HepG2 (cell line): ENCODE data around the gene LRTM2. TPM values are rescaled to one million over a fixed set of nuclear protein-coding genes. Genes with fewer than 3 reads are reported as not detected.

Experiments
- ATAC-seq: fragments of 200-7000 bp; cut with Tn5 transposase; 3 replicates; pipeline ENCODE4 v1.9.1; 2020; ENCODE audit warnings: mild to moderate bottlenecking, moderate library complexity
- BruUV-seq: library from RNA; stranded (reverse); fragments of 400-500 nt; replicated peaks from 2 replicates; lab custom pipeline; 2021; lab: Mats Ljungman, UMichigan
- CTCF ChIA-PET: fragments of 300-600 bp; formaldehyde crosslinking; extraction: SDS; loops from one replicate; lab custom pipeline; 2021; ENCODE audit warnings: low total read pairs, inconsistent platforms, low intra/inter-chr PET ratio; lab: Yijun Ruan, JAX
- POLR2A ChIA-PET: fragments of 350-600 bp; sonication (Branson Sonifier 250); formaldehyde crosslinking; loops from one replicate; lab custom pipeline; 2020; ENCODE audit warnings: antibody characterized with exemption, inconsistent platforms; lab: Yijun Ruan, JAX
- DNase-seq: peaks from one replicate; pipeline ENCODE4 v3.0.0-alpha.2; 2015; ENCODE audit warnings: low spot score
- FAIRE-seq: peaks from 3 replicates; lab custom pipeline; 2011; peaks lifted over from hg19 to GRCh38; lab: Jason Lieb, UNC
- H2AFZ ChIP-seq: one replicate; pipeline ENCODE4 v1.6.1; 2011; ENCODE audit warnings: low read length, inconsistent platforms
- H3K27ac ChIP-seq: fragments of 300-600 bp; 3 replicates; pipeline ENCODE4 v1.8.0; 2011; ENCODE audit warnings: mixed run types, mild to moderate bottlenecking, mixed read lengths, low read length, inconsistent platforms; ENCODE audit not compliant: insufficient read depth; ENCODE audit errors: extremely low read length
- H3K27me3 ChIP-seq, 2 experiments: fragments of 200-600 bp in 1 of 2; 2 replicates in 1 of 2; 3 replicates in 1 of 2; pipeline versions ENCODE4 v1.6.0 to v1.8.0; 2011; ENCODE audit warnings: low read length in 2 of 2, mild to moderate bottlenecking in 2 of 2, moderate library complexity in 2 of 2, inconsistent platforms in 1 of 2; ENCODE audit not compliant: insufficient read depth in 2 of 2, control insufficient read depth in 1 of 2
- H3K36me3 ChIP-seq, 2 experiments: fragments of 200-600 bp in 1 of 2; replicated peaks in 1 of 2; 2 replicates in 1 of 2; 3 replicates in 1 of 2; pipeline versions ENCODE4 v1.5.1 to v1.8.0; 2011; ENCODE audit warnings: low read length in 2 of 2, inconsistent platforms in 1 of 2; ENCODE audit not compliant: insufficient read depth in 2 of 2, control insufficient read depth in 1 of 2
- H3K4me1 ChIP-seq: 2 replicates; pipeline ENCODE4 v1.5.1; 2012; ENCODE audit warnings: low read length, inconsistent platforms; ENCODE audit not compliant: insufficient read depth
- H3K4me2 ChIP-seq: 2 replicates; pipeline ENCODE4 v1.6.0; 2011; ENCODE audit warnings: low read depth, low read length, inconsistent platforms
- H3K4me3 ChIP-seq, 3 experiments: fragments of 200-600 bp in 1 of 3; sonication (generic), shearing (Covaris generic) in 1 of 3; replicated peaks in 1 of 3; 2 replicates each; pipeline ENCODE4 v1.5.1; 2011 to 2016; ENCODE audit warnings: low read length in 3 of 3, inconsistent platforms in 2 of 3, low read depth in 2 of 3, mild to moderate bottlenecking in 2 of 3, control low read depth in 1 of 3, mixed read lengths in 1 of 3; ENCODE audit not compliant: insufficient read depth in 1 of 3
- H3K79me2 ChIP-seq: one replicate; pipeline ENCODE4 v1.6.1; 2011; ENCODE audit warnings: low read length, inconsistent platforms; ENCODE audit not compliant: insufficient read depth
- H3K9ac ChIP-seq: 2 replicates; pipeline ENCODE4 v1.6.0; 2011; ENCODE audit warnings: mild to moderate bottlenecking, low read depth, low read length, inconsistent platforms; ENCODE audit not compliant: insufficient read depth
- H3K9me3 ChIP-seq: 2 replicates; pipeline ENCODE4 v1.5.1; 2012; ENCODE audit warnings: mild to moderate bottlenecking, low read length
- H4K20me1 ChIP-seq: 2 replicates; pipeline ENCODE4 v1.6.0; 2011; ENCODE audit warnings: inconsistent platforms, mild to moderate bottlenecking, low read length, moderate library complexity; ENCODE audit not compliant: insufficient read depth
- IRX3 ChIP-seq: sonication (generic); formaldehyde crosslinking; IDR thresholded peaks from 2 replicates; pipeline ENCODE4 v1.8.1; 2023; ENCODE audit warnings: mild to moderate bottlenecking, low read depth, missing genetic modification reagents, borderline replicate concordance
- KLF9 ChIP-seq: IDR thresholded peaks from 2 replicates; pipeline ENCODE4 v1.6.1; 2016; ENCODE audit warnings: low read depth
- MAFK ChIP-seq, 2 experiments: IDR thresholded peaks in 1 of 2; conservative IDR thresholded peaks in 1 of 2; 2 replicates each; pipeline ENCODE4 v1.6.1; 2011; ENCODE audit warnings: improper control_type of control experiment in 2 of 2, low read length in 2 of 2
- RFX1 ChIP-seq: fragments of 450-650 bp; IDR thresholded peaks from 2 replicates; pipeline ENCODE4 v1.6.1; 2017
- SCMH1 ChIP-seq: sonication (generic); formaldehyde crosslinking; IDR thresholded peaks from 2 replicates; pipeline ENCODE4 v1.9.0; 2021; ENCODE audit warnings: missing genetic modification reagents, mild to moderate bottlenecking, borderline replicate concordance
- U2AF1 ChIP-seq: fragments of 200-400 bp; formaldehyde crosslinking; optimal IDR thresholded peaks from 2 replicates; pipeline ENCODE3; 2017; ENCODE audit warnings: mild to moderate bottlenecking, low read depth, low read length
- ZNF207 ChIP-seq: fragments of 450-650 bp; IDR thresholded peaks from 2 replicates; pipeline ENCODE4 v1.6.1; 2016; ENCODE audit warnings: antibody characterized with exemption, borderline replicate concordance
- ZNF367 ChIP-seq: sonication (generic); formaldehyde crosslinking; IDR thresholded peaks from 2 replicates; pipeline ENCODE4 v1.4.0; 2020; ENCODE audit warnings: missing genetic modification reagents, borderline replicate concordance
- WGBS: methylation state at CpG from one replicate; pipeline ENCODE4 v1.1.6; 2017; ENCODE audit warnings: low lambda C conversion rate; 5-methylcytosine and 5-hydroxymethylcytosine counted together
- in situ Hi-C: cut with HindIII; loops from 2 replicates; pipeline ENCODE4 v1.10.0; 2017; ENCODE audit warnings: low pct_unique_long_range_greater_than_20kb; ENCODE audit not compliant: extremely low pct_ligation_motif_present
- intact Hi-C: fragments of 100-400 bp; cut with micrococcal nuclease; formaldehyde crosslinking; loops from one replicate; pipeline ENCODE4 v1.10.0; 2022; ENCODE audit not compliant: unreplicated experiment
- polyA plus RNA-seq, 8 experiments: library from polyadenylated mRNA; depleted of rRNA in 3 of 8; stranded (reverse) in 7 of 8; unstranded in 1 of 8; fragments of >200 nt; fragmentation: Illumina TruSeq in 4 of 8; extraction: Trizol in 4 of 8; gene quantifications; 2 replicates each; pipeline versions ENCODE4 v1.2.1 to v1.2.3, GENCODE V29; 2011 to 2016; ENCODE audit warnings: low read depth in 4 of 8, missing spikeins in 1 of 8, mixed read lengths in 1 of 8; ENCODE audit not compliant: insufficient read depth in 1 of 8
- total RNA-seq, 5 experiments: library from RNA; depleted of rRNA; stranded (reverse); fragments of >200 nt; fragmentation: Illumina TruSeq; extraction: Trizol; gene quantifications; 2 replicates each; pipeline ENCODE4 v1.2.3, GENCODE V29; 2016; ENCODE audit warnings: low read depth in 1 of 5
- TF ChIP-seq, protein P1 (sequence below): sonication (generic); formaldehyde crosslinking; IDR thresholded peaks from 2 replicates; pipeline ENCODE4 v1.5.0; 2020; ENCODE audit warnings: mild to moderate bottlenecking, missing genetic modification reagents, borderline replicate concordance
- TF ChIP-seq, protein P2 (sequence below): sonication (generic); formaldehyde crosslinking; IDR thresholded peaks from 2 replicates; pipeline ENCODE4 v1.4.0; 2020; ENCODE audit warnings: missing genetic modification reagents
- TF ChIP-seq, protein P3 (sequence below): sonication (generic); formaldehyde crosslinking; IDR thresholded peaks from 2 replicates; pipeline ENCODE4 v1.5.1; 2020; ENCODE audit warnings: mild to moderate bottlenecking, missing genetic modification reagents, moderate library complexity

LRTM2 gene
- total and polyA plus RNA-seq, 2 of the 13 experiments (the other 11 are each of a cell fraction or from before 2014, with no cell fraction given): 0.09 TPM; not detected in 1

DNA sequence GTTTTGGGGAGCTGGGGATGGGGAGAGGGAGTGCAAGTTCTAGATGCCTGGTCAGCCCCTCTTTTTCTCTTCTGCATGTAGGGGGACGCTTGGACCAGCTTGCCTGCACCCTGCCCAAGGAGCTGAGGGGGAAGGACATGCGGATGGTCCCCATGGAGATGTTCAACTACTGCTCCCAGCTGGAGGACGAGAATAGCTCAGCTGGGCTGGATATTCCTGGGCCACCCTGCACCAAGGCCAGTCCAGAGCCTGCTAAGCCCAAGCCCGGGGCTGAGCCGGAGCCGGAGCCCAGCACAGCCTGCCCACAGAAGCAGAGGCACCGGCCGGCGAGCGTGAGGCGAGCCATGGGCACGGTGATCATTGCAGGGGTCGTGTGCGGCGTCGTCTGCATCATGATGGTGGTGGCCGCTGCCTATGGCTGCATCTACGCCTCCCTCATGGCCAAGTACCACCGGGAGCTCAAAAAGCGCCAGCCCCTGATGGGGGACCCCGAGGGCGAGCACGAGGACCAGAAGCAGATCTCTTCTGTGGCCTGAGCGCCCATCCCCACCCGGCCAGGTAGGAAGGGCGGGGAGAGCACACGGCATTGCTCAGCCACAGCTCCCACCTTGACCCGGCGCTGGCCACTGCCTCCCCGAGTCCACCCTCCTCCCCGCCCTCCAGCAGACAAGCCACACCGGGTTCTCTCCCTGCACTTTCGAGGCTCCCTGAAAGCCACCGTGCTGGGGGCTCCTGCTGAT lies 14.0 kb downstream of the LRTM2 start:
- H3K79me2 ChIP-seq: no peaks in the 10 kb centered on the region
- H3K4me3 ChIP-seq: no peak overlapping the region
- H3K4me1 ChIP-seq: peaks cover 52% of the 10 kb centered on the region
- H3K36me3 ChIP-seq: no peaks in the 10 kb centered on the region
- WGBS: 5% methylated on average over 4 of the region's 34 CpGs
- POLR2A ChIA-PET: no interaction called here
- DNase-seq (no peak), FAIRE-seq (no peak), ATAC-seq (no peak)
- H2AFZ ChIP-seq: no peak overlapping the region
- in situ Hi-C loops: no loop called here
- CTCF ChIA-PET: no interaction called here
- H4K20me1 ChIP-seq: no peaks in the 10 kb centered on the region
- intact Hi-C loops: no loop called here
- H3K27me3 ChIP-seq: peaks cover 6 to 45% of the 10 kb centered on the region in 2 experiments; a peak in 4 of 5 replicates
- H3K27ac ChIP-seq: no peak overlapping the region
- no peaks in the 10 kb centered on the region for H3K9me3 ChIP-seq
- no peak overlapping the region for H3K9ac ChIP-seq
- no TSS peak for BruUV-seq
- no peak overlapping the region for H3K4me2 ChIP-seq
- TF ChIP-seq RFX1 (no peak), IRX3 (CRISPR knock-in tag) (no peak), ZNF367 (no peak), MAFK (conservative IDR thresholded peaks at IDR 0.05 in 1 of 2, IDR thresholded peaks at IDR 0.05 in 1 of 2; ENCODE audit: low read length in 2 of 2) (no peak), KLF9 (CRISPR knock-in tag) (no peak), SCMH1 (no peak), ZNF207 (no peak), U2AF1 (no peak)
- TF ChIP-seq, protein P1, sequence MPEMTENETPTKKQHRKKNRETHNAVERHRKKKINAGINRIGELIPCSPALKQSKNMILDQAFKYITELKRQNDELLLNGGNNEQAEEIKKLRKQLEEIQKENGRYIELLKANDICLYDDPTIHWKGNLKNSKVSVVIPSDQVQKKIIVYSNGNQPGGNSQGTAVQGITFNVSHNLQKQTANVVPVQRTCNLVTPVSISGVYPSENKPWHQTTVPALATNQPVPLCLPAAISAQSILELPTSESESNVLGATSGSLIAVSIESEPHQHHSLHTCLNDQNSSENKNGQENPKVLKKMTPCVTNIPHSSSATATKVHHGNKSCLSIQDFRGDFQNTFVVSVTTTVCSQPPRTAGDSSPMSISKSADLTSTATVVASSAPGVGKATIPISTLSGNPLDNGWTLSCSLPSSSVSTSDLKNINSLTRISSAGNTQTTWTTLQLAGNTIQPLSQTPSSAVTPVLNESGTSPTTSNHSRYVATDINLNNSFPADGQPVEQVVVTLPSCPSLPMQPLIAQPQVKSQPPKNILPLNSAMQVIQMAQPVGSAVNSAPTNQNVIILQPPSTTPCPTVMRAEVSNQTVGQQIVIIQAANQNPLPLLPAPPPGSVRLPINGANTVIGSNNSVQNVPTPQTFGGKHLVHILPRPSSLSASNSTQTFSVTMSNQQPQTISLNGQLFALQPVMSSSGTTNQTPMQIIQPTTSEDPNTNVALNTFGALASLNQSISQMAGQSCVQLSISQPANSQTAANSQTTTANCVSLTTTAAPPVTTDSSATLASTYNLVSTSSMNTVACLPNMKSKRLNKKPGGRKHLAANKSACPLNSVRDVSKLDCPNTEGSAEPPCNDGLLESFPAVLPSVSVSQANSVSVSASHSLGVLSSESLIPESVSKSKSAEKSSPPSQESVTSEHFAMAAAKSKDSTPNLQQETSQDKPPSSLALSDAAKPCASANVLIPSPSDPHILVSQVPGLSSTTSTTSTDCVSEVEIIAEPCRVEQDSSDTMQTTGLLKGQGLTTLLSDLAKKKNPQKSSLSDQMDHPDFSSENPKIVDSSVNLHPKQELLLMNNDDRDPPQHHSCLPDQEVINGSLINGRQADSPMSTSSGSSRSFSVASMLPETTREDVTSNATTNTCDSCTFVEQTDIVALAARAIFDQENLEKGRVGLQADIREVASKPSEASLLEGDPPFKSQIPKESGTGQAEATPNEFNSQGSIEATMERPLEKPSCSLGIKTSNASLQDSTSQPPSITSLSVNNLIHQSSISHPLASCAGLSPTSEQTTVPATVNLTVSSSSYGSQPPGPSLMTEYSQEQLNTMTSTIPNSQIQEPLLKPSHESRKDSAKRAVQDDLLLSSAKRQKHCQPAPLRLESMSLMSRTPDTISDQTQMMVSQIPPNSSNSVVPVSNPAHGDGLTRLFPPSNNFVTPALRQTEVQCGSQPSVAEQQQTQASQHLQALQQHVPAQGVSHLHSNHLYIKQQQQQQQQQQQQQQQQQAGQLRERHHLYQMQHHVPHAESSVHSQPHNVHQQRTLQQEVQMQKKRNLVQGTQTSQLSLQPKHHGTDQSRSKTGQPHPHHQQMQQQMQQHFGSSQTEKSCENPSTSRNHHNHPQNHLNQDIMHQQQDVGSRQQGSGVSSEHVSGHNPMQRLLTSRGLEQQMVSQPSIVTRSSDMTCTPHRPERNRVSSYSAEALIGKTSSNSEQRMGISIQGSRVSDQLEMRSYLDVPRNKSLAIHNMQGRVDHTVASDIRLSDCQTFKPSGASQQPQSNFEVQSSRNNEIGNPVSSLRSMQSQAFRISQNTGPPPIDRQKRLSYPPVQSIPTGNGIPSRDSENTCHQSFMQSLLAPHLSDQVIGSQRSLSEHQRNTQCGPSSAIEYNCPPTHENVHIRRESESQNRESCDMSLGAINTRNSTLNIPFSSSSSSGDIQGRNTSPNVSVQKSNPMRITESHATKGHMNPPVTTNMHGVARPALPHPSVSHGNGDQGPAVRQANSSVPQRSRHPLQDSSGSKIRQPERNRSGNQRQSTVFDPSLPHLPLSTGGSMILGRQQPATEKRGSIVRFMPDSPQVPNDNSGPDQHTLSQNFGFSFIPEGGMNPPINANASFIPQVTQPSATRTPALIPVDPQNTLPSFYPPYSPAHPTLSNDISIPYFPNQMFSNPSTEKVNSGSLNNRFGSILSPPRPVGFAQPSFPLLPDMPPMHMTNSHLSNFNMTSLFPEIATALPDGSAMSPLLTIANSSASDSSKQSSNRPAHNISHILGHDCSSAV (CRISPR knock-in tag): no peak
- TF ChIP-seq, protein P2, sequence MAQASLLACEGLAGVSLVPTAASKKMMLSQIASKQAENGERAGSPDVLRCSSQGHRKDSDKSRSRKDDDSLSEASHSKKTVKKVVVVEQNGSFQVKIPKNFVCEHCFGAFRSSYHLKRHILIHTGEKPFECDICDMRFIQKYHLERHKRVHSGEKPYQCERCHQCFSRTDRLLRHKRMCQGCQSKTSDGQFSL (CRISPR knock-in tag): no peak
- TF ChIP-seq, protein P3, sequence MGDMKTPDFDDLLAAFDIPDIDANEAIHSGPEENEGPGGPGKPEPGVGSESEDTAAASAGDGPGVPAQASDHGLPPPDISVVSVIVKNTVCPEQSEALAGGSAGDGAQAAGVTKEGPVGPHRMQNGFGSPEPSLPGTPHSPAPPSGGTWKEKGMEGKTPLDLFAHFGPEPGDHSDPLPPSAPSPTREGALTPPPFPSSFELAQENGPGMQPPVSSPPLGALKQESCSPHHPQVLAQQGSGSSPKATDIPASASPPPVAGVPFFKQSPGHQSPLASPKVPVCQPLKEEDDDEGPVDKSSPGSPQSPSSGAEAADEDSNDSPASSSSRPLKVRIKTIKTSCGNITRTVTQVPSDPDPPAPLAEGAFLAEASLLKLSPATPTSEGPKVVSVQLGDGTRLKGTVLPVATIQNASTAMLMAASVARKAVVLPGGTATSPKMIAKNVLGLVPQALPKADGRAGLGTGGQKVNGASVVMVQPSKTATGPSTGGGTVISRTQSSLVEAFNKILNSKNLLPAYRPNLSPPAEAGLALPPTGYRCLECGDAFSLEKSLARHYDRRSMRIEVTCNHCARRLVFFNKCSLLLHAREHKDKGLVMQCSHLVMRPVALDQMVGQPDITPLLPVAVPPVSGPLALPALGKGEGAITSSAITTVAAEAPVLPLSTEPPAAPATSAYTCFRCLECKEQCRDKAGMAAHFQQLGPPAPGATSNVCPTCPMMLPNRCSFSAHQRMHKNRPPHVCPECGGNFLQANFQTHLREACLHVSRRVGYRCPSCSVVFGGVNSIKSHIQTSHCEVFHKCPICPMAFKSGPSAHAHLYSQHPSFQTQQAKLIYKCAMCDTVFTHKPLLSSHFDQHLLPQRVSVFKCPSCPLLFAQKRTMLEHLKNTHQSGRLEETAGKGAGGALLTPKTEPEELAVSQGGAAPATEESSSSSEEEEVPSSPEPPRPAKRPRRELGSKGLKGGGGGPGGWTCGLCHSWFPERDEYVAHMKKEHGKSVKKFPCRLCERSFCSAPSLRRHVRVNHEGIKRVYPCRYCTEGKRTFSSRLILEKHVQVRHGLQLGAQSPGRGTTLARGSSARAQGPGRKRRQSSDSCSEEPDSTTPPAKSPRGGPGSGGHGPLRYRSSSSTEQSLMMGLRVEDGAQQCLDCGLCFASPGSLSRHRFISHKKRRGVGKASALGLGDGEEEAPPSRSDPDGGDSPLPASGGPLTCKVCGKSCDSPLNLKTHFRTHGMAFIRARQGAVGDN (CRISPR knock-in tag): no peak
